Measurements from ENCODE around the gene INAFM2.

INAFM2 gene

DNA sequence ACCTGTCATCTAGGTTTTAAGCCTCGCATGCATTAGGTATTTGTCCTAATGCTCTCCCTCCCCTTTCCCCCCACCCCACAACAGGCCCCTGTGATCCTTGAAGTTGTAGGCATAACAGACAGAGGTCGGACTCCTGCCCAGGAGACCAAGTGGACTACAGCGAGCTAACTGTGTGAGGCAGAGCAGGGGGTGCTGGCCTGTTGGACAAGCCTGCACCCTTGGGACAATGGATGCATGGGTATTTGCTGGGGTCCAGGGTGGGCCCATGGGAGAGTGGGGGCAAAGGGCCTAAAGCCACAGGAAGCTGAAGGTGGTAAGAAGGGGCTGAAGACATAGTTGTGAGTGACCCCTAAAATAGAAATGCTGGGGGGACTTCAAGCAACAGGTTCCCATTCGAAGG, 18.2 kb upstream of the INAFM2 start:
- DNase-seq (ENCODE audit: low read depth in 2 of 3, low spot score in 1 of 3) = no peak

DNA sequence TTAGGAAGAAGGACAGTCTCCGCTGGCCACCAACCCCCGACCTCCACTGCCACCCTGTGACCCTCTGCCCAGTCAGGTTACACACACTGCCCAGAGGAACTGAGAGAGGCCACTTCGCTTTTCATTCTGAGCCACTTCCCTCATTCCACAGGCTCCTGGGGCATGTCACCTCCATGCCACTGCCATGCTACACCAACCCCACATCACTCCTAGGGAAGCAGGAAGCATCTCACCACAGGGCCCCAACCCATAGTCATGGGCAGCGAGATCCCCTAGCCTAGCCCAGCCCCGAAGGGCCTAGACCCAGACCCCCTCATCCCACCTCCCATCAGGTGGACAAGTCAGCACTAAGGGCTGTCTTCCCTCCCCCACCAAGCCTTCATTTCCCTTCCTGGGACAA, 17.1 kb upstream of the INAFM2 start:
- no peak for DNase-seq (ENCODE audit: low read depth in 2 of 3, low spot score in 1 of 3)

DNA sequence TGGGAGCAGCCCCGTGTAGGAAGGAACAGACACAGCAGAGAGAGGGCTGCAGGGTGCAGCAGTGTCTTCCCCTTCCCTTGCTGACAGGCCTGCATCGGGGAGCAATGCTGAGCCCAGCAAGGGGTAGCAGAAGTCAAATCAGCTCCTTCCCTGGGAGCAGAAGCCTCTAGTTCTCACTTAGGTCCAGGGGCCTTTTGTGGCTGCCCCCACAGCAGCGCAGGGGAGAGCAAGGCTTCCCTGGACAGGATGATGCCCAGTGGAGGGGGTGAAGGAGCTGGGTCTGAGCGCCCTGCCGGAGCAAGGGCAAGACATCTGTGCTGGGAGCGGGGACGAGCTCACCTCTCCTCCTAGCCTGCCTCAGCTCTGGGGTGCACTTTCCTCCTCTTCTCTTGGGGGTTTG, 16.6 kb upstream of the INAFM2 start:
- no peak for DNase-seq (ENCODE audit: low read depth in 2 of 3, low spot score in 1 of 3)

DNA sequence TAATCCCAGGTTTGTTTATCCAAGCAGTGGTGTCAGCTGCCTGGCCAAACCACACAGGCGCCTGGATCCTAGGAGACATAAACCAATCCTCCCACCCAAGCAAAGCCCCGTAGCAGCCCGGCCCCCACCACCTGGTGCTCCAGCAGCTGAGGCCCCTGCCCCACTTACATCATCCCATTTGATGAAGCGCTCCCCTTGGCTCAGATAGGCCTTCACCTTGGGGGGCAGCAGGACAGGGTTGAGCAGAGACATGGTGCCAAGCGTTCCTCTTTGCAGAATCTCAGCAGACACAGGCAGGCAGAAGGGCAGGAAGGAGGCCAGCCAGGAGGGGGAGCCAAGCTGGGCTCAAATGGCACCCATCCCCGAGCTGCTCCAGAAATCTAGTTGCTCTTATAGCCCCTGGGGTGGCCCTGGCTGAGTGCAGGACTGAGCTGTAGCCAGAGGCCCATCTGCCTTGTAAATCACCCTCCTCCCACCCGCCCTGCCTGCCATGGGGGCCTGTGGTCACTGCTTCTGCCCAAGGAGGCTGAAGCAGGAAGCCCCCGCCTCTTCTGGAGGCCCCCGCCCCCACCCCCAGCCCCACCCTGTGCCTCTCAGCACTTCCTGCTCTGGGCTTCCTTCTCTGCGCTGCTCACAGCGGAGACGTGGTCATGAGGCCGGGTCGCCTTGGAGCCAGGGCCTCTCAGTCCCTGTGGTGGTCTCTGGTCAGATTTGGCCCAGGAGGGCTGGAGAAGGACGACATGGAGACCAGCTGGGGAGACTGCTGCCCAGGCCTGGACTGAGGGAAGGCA, 15.9 kb upstream of the INAFM2 start, which contains the start of gene PLCB2:
PLCB2 (minus strand) TSS at position 515 of the 791 bp plus-strand sequence; CDS start at position 252, 263 bp downstream.
- peak; percentile 50 to 58 (median 55) for DNase-seq (ENCODE audit: low read depth in 2 of 3, low spot score in 1 of 3)

DNA sequence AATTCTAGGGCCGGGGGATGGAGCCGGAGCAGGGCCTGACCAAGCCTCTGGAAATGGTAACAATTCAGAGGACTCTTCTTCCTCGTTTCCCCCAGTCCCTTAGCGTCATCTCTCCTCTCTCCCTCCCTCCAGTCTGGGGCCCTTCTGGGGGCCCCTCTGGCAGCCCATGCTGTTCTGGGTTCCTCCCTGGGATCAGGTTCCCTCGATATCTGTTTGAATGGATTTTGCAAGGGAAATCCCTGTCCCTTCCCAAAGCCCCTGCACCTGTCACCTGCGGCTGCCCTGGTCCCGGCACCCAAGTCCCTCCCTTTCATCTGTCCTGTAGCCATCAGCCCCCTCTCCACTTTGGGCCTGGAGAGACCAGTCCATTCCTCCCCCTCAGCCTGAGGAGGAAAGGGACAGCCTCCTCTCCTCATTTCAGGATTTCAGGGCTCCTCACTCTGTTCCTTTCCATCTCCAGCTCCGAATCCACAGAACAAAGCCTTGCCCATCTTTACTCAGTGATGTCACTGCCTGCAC, 14.1 kb upstream of the INAFM2 start:
- no peak for DNase-seq (ENCODE audit: low read depth in 2 of 3, low spot score in 1 of 3)

DNA sequence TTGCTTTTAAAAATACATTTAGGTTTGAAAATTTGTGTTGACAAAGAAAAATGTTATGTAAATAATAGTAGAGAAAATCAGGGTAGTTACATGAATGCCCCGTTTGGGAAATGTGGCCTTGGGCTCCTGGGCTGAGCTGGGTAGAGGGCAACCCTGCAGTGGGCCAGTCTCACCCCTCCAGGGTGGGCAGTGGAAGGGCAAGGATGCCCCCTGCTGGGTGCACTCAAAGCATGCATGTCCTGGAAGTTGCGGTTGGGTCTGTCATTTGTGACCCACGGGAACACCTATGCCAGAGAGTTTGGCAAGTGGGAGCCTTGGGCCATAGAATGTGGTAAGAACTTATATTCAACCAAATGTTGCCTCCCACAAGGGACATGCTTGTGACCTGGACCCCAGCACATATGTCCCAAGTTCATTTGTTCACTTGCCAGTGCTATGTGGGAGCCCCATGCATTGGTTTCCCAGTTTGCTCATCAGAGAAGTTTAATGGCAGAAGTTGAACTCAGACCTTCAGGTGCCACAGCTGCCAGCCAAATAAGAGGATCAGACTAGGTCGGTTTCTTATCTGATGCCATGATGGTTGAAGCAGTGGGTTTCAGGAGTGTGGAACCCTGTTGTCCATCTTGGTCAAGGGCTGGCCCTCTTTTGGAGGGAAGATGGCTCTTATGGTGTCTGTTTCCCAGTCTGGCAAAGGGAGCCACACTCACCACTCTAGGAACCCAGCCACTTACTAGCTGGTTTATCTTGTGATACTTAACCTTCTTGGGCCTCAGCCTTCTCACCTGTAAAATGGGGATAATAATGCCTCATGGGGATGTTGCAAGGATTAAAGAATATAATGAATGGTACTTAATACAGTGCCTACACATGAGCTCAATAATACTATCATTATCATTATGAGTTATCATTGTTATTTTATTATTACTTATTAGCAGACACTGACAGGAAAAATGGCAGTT, 13.2 kb upstream of the INAFM2 start:
- DNase-seq (ENCODE audit: low read depth in 2 of 3, low spot score in 1 of 3) = peak; percentile 44 to 67 (median 59)

DNA sequence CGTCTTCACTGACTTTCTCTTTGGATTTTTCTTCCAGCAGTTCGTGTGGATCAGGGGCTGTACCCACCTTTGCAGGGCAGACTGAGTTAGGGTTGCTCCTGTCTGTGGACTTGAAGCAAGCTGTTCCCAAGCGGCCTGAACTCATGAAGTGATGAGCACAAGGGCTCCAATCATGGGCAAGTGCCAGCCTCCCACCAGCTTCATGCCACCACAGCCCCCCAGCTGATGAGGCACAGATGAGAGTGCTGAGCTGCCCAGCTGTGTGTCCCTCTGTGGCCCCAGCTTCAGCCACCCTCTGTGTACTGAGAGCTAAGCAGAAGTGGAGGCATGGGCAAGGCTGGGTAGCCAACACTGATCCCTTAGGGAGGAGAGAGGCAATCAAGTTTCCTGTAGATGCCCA, 12.5 kb upstream of the INAFM2 start:
- DNase-seq (ENCODE audit: low read depth in 2 of 3, low spot score in 1 of 3) = no peak

DNA sequence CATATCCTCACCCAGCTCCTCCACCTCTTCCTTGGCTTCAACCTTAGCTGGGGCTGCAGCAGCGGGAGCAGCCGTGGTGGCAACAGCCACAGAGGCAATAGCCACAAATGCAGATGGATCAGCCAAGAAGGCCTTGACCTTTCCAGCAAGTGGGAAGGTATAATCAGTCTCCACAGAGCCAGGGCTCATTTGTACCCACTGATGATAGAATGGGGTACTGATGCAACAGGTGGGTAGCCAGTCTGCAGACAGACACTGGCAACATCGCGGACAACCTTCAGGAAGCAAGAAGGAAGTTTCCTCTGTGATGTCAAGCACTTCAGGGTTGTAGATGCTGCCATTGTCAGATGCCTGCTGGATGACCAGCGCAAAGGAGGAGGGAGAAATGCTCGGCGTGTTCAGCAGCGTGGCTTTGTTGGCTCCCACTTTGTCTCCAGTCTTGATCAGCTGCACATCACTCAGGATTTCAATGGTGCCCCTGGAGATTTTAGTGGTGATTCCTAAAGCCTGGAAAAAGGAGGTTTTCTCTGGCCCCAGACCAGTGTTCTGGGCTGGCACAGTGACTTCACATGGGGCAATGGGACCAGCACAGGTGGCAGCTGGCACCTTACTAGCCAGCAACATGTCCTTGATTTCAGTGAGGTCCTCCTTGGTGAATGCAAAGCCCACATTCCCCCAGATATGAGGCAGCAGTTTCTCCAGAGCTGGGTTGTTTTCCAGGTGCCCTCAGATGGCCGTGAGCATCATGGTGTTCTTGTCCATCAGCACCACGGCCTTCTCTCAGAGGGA, 10.9 kb upstream of the INAFM2 start:
- no peak for DNase-seq (ENCODE audit: low read depth in 2 of 3, low spot score in 1 of 3)

DNA sequence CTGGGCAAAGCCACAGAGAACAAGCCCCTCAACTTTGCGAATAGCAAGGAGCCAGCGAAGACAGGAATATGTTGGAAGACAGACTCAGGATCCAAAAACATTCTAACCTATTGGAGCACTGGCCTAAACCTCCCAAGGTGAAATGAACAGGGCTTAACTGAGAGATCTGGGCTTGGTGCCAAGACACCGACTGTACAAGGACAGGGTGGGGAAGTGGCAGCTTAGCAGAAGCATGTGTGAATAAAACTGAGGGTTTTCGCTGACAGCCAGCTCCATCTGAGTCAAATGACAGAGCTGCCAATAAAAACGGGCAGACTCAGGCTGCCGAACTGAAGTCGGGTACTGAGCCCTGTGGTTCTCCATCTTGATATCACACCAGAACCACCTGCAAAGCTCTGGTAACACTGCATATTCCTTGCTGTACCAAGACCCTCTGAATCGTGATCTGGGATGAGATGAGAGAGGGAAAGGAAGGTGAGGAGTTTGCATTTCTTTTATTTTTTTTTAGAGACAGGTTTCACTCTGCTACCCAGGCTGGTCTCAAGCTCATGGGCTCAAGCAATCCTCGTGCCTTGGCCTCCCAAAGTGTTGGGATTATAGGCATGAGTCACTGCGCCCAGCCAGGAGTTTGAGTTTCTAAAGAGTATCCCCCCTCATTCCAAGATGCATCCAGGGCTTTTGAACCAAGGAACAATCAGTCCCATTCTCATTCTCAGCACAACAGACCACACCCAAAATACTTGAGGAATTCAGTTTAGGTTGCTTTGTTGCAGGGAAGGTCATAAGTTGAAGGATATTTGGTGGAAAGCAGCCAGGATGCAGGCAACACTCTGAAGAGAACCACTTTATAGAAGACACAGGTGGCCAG, 9.7 kb upstream of the INAFM2 start:
- no peak for DNase-seq (ENCODE audit: low read depth in 2 of 3, low spot score in 1 of 3)

DNA sequence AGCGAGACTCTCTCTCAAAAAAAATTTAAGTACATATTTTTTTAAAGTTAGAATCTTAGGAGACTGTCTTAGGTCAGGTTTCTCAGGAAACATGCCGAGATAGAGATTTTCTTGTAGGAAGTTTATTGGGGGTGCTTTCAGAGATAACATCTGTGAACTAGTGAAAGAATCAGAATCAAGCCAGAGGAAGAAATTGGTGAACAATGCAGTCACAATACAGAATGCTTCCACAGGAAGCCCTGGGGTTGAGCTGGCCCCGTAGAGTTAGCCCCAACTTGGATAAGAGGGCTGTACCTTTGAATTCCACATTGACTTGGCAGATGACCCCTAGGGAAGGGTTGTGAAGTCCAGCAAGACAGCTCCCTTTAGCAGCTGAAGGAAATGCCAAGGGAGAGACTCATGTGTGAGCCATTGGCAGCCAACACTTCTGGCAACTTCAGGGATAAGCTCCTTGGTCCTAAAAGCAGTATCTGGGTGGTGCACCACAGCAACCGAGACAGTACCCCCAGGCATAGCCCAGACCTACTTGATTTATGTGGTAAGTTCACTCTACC, 8.7 kb upstream of the INAFM2 start:
- DNase-seq (ENCODE audit: low read depth in 2 of 3, low spot score in 1 of 3) = no peak

DNA sequence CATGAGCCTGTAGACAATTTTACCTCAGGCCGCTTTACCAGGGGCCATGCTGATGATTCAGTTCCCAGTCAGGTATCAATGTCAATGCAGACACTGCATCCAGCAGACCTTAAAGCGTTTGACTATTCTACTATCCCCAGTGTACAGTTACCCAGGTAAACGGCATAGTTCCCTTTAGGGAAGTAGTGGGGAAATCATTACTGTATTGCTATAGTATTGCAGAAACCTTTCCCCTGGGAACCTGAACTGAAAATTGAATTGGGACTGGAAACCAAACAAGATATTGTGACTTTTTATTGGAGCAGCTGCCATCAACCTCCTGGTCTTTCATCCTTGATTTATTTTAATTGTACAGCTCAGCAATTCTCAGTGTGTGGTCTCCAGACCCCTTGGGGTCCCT, 6.6 kb upstream of the INAFM2 start:
- no peak for DNase-seq (ENCODE audit: low read depth in 2 of 3, low spot score in 1 of 3)

DNA sequence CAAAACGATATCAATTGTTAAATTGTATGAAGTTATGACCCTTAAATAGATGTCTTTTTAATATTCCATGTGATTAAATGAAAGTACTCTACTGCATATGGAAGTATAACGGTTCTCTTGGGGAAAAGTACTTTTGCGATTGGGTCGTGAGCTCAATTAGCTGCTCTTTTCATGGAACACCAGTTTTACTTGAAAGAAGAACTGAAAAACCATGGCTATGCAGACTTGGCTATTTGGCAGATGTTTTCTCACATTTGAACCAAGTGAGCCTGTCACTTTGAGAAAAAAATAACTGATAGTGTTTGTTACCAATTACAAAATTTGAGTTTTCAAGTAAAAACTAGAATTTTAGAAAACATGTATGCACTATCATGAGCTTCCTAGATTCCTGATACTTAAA, 5.9 kb upstream of the INAFM2 start:
- DNase-seq (ENCODE audit: low read depth in 2 of 3, low spot score in 1 of 3) = no peak

DNA sequence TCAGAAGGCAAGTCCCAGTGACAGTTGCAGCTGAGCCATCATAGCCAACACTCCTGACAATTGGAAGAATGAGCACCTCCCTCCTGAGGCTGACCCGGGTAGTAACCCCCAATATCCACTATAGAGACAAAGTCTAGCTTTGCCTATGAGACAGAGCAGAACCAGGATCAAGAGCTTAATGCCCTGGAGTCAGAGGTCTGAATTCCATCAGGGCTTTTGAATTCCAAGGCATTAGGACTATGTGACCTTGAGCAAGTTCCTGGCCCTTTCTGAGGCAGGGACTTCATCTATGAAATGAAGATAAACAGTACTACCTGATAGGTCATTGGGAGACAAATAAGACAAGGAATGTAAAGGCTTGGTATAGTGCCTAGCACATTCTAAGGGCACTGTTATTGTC, 3.1 kb upstream of the INAFM2 start:
- DNase-seq (ENCODE audit: low read depth in 2 of 3, low spot score in 1 of 3) = no peak

DNA sequence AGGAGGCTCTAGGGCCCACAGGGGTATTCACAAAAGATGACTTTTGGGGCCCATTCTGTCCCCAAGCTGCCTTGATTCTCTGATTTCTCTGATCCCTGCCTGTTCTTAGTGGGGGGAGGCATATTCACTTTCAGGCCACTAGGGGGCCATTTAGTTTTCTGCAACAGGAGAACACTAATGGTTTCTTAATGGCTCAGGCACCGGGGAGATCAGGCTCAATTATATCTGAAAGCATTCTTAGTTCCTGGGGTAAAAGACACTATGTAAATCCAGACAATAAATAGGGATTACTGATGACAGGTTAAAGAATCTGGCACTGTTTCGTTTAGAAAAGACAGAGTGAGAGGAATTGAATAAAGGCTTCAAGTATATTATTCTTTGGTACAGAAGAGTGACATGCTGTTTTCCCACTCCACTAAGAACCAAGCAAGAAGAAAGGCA, 2.5 kb upstream of the INAFM2 start:
- peak in 2 of 3 donors; percentile 28 to 53 for DNase-seq (ENCODE audit: low read depth in 2 of 3, low spot score in 1 of 3)

DNA sequence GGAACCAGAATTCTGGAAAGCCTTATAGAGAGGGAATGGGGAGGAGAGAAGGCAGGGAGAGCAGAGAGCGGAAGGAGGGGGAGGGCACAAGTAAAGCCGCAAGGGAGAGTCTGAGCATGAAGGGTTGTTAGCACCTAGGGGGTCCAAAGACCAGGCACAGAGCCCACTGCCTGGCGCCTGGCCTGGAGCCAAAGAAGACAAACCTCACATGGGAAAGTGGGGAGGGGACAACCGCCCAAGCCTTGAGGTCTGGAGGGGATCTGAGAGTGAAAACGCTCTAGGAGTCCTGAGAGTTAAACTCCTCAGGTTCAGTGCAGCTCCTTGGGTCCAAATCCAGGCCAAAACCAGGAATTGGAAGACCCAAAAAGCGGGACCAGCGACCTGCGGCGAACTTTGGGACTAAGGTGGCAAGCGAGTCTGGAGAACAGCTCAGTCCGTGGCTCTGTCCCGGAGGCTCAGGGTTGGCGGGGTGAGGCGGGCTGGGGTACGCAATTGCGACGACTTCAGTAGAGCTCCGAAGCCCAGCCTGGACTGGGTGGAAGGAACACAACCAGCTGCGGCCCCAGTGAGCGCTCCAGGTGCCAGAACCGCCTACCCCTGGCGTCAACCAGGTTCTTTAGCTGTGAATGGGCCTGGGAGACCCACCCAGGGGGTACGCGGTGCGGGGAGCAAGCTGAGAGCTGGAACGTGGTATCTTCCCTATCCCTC, 807 bp upstream of the INAFM2 start:
- no peak for DNase-seq (ENCODE audit: low read depth in 2 of 3, low spot score in 1 of 3)

DNA sequence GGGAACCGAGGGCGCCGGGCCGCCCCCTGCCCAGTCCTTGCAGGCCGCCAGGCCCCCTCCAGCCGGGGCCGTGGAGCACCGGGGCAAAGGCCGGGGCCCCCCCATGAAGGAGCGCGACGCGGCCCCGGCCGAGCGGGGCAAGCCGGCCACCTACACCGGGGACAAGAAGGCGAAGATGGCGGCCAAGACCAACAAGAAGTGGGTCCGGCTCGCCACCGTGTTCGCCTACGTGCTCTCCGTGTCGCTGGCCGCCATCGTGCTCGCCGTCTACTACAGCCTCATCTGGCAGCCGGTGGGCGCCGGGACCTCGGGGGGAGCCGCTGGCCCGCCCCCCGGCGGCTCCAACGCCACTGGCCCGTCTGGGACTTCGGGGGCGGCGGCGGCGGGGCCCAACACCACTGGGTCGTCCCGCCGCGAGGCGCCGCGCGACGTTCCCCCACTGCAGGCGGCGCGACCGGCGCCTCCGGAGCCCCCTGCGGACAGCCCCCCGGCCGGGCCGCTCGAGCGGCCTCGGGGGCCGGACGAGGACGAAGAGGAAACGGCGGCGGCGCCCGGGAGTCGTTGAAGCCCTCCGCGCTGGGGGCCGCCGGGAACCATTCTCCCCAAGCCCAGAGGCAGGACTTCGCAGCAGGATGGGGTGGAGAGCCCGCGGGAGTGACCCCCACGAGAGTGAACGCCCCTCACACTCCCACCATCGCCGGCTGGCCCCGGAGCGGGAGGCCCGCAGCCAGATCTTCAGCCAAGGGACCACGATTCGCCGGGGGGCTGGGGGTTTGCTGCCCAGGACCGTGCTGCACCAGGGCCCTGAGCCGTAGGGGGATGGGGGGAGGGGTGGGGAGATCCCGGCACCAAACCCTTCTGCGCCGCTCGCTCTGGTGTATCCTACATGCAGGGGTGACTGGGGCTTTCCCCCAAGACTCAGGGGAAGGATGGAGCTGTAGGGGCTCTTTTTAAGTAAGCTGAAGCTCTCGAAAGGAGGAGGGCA, 753 bp downstream of the INAFM2 start:
- DNase-seq (ENCODE audit: low read depth in 2 of 3, low spot score in 1 of 3) = no peak

DNA sequence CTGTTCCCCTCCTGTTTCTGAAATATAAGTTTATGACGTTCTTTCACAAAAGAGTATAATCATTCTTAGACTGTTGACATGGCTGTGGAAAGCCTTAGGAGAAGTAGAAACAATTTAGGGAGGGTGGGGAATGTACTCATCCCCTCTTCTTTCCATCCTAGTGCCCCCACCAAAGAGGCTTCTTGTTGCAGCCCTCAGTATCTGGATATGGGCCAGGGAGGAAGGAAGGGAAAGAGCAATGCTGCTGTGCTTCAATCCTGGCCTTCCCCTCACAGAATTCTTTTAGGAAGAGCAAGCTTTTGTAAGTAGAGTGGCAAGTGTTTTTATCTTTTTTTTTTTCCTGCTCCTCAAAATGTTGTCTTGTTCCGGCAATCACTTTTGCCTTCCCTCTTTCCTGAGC, 1.7 kb downstream of the INAFM2 start:
- DNase-seq (ENCODE audit: low read depth in 2 of 3, low spot score in 1 of 3) = no peak

DNA sequence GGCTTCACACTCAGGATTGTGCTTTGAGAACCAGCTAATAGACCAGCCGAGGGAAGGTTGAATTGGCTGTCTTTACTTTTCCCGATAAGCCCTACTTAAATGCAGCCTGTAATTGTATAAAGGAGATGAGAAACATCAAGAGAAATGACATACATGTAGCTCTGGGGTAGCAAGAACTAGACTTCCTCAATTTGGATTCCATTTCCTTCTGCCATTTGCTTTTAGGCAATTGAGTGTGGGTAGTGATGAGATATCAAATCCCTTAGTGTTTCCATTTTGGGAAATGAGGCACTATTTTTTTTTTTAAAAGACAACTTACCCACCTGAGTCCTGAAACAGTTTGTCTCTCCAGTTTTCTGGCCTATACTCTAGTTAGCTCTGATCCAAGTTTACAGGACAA, 2.2 kb downstream of the INAFM2 start:
- no peak for DNase-seq (ENCODE audit: low read depth in 2 of 3, low spot score in 1 of 3)

Data from stimulated activated CD4-positive, alpha-beta T cell treated with anti-CD3 and anti-CD28 coated beads, Interleukin-12 subunit alpha, Interleukin-12 subunit beta, amount 100 ng/mL, for 48 hours (primary cell).